Epithelial cell of prostate (primary cell): ENCODE measurements around the gene MEGF11.
"Not testable (repeated sequence)": the region's sequence is repeated elsewhere in the genome, so short reads cannot be mapped to it uniquely, and the experiment has no call there.

ENCODE experiments used
- DNase-seq: peaks from one replicate; pipeline ENCODE4 v3.0.0-alpha.2; 2011; ENCODE audit warnings: low read depth, low spot score
- H3K27ac ChIP-seq: fragments of 450-650 bp; 2 replicates; pipeline ENCODE4 v1.5.1; 2017; ENCODE audit warnings: mild to moderate bottlenecking

Gene MEGF11

DNA sequence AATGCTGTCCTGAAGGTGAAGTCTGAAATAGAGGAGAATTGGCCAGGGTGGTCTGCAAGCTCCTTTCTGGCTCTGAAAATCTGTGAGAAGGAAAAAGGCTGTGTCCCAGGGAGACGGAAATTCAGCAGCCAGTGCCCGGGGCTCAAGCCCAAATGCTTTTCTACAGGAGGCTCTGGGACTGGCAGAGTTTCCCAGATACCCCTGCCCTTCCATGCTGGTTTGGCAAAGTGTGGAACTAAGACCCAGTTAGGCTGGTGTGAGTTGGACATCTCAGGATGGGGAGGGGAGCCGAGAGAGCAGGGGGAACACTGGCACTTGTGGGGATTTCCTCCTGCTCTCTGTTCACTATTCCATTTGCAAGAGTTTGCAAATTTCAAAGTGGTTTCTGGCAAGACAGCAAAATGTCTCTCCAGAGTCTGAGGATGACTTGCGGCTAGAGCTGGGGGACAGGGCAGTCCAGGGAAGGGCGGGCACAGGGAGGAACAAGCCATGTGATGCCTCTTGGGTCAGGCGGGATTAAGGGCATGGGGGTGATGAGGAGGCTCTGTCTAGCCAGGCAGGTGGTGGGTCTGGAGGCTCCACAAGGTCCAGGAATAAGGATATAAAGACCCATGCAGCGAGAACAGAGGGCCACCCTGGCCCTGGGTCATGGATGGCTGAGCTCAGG lies 231.9 kb downstream of the MEGF11 start:
- no peak for DNase-seq
- no peak overlapping the region for H3K27ac ChIP-seq

DNA sequence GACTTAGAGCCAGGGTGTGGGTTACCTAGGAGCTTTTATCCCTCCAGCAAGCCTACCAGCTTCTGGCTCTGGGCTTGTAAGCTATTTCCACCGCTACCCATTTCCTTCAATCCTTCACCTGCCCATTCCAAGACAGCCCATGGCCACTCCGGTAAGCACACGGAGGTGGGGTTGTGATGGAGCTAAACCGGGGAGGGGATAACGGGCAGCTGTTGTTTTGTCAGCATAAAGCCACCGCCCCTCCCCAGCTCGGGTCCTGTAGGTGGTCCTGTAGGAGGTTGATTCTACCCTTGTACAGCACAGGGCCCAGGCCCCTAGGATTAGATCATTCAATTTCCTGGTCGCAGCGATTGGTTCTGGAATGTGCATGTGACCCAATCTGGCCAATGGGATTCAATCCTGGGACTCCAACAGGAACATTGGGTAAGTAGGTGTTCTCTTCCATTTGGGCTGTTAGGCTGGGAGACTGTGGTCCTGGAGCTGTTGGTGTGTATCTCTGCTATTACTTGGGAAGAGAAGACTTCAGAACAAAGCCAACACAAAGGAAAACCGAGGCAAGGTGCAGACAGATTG lies 233.6 kb downstream of the MEGF11 start:
- H3K27ac ChIP-seq = no peak overlapping the region

DNA sequence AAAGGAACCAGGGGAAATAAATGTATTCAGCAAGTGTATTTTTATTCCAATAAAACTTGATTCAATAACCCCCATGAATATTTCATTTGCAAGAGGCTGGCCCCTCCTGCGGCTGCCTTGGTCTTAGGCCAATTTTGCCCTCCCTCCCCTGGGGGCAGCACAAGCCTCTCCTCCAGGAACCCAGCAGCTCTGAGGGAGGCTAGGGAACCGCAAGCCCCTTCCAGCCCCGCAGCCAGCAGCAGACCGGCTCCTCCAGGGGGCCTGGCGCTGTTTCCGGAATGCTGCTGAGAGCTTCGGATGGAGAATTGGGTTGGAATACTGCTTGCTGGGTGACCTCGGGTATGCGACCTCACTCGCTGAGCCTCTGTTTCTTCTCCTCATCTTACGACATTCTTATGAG lies 234.2 kb downstream of the MEGF11 start:
- no peak overlapping the region for H3K27ac ChIP-seq
- no peak for DNase-seq

More for the DNA sequence above, 233.6 kb downstream of the MEGF11 start:
- no peak for DNase-seq

DNA sequence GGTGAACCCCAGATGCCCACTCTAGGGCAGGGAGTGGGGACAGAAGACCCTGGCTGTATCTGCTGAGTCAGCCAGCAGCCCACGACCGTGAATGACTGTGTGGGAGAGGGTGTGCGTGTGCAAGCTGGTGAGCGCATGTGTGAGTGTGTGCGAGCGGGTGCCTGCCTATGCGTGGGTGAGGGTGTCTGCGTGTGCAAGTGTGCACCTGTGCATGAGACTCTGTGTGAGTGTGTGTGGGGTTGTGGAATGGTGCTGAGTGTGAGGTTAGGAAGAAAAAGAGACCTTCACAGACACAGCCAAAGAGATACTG lies 235.1 kb downstream of the MEGF11 start:
- no peak for DNase-seq

DNA sequence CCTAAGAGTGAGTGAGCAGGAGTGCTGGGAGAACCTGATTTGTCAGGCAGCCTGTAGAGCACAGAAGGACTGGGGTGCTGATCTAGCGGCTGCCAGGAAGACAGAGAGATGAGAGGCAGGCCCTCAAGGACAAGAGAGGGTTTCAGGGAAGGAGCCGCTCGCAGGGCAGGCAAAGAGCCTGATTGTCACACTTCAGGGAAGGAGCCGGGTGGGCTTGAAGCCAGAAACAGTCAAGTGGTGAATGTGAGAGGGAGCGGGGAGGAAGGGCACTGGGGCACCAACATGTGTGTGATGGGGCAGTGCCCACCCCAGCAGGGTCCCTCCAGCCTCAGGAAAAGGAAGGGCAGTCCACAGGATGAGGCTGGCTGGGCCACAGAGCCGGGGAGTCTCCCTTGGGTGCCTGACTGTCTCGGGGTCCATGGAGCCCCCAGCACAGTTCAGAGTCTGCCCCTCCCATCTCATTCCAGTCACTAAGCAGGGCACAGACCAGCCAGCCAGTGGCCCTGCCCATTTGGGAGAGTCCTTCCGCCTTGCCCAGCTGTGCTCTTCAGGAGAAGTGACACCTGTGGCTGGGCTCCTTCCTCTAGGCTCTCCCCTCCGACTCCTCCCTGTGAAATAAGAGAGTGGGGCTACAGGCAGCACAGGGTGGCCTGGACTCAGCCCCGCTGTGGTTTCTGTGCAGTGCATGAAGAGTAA lies 235.6 kb downstream of the MEGF11 start:
- no peak for DNase-seq
- no peak overlapping the region for H3K27ac ChIP-seq

More for the DNA sequence above, 235.1 kb downstream of the MEGF11 start:
- no peak overlapping the region for H3K27ac ChIP-seq

DNA sequence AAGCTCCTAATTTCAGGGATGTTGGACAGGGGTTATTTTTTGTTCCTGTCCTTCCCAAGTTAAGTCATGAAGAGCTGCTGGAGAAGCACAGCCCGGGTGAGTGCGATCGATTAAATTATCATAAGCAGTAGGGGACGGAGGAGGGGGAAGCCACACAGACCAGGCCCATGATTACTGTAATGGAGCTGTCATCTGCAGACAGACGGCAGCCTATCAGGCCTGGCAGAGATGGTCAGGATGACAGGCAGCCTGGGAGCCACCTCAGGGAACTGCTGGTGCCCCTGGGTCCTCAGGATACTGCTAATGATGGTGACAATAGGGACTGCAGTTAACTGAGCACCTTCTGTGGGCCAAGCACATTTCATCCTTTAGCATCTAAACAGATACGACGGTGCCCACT lies 236.6 kb downstream of the MEGF11 start:
- DNase-seq = no peak

DNA sequence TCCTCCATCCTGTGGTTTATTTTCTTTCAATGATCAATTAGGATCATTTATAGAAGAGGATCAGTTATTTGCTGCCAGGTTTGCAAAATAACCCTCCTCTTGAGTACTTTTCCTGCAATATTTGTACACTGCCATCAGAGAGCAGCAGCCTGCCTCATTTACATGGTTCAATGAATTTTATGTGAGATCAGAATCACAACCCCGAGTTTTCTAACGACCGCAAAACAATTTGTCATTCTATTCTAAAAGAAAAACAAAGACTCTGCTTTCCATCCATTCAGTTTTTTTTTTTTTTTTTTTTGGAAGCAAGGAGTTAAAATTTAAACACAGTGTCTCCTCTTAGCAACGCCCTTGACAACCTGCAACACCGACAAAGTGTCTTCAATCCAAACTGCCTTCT lies 237.4 kb downstream of the MEGF11 start:
- H3K27ac ChIP-seq = no peak overlapping the region
- DNase-seq = no peak

More for the DNA sequence above, 236.6 kb downstream of the MEGF11 start:
- no peak overlapping the region for H3K27ac ChIP-seq

DNA sequence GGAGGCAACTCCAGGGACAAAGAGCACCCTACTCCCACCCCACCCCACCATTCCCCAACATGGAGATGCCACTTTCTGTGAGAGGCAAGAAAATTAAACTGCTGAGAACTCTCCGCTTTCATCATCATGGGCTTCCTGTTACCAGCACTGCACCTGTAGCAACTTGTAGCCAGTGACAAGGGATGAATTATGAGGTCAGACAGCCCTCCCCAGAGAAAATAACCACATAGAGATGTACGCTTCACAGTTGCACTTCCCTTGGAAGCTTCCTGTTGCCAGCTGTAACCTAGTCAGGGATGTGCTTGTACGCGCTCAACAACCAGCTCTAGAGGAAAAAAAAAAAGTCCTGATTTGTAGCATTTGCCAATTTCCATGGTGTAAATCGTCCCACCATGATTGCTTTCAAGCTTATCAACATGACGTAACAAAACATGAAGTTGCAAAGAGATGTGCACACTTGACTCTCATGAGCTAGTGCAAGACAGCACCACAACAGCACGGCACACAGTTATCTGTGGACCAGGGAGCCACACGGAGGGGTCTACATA lies 238.8 kb downstream of the MEGF11 start:
- DNase-seq = peak; percentile 14
- no peak overlapping the region for H3K27ac ChIP-seq

DNA sequence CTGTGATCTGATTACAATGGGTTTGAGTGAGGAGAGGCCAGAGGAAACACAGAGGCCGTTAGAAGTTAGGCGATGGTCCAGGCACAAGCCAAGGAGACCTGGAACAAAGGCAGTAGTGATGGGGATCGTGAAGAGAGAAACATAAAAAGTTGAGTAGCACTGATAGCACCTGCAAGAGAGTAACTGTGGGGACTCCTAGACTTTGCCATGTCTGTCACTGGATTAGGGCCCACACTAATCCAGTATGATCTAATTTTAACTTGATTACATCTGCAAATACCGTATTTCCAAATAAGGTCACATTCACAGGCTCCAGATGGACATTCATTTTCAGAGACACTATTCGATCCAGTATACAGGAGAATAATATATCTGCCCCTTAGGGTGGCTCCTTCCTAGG lies 239.5 kb downstream of the MEGF11 start:
- no peak for DNase-seq
- H3K27ac ChIP-seq = no peak overlapping the region

DNA sequence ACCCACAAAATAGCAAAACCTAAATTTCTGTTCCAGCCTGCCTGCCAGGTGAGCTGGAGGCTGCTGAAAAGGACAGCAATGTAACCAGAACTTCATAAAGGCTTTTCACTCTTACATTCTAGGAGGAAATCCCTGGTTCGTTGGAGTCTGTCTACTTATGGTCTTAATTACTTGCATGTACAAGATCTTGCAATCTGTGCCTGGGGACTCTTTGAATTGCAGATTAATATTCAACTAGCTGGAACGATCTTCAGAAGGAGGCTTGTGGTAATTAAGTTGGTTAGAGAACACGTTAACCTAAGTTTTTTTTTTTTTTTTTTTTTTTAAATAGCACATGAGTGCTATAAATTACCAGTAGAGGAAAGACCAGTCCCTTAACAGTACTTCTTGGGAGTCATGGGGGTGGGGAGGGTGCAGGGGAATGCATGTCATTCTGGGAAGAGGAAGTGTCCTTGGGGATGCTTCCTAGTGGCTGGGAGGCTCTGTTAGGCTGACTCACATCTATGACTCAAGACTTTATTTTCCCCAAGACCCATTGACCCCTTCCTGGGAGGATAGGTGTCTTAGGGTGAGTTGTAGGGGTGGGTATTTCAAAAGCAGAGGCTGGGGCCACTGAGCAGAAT lies 244.5 kb downstream of the MEGF11 start:
- DNase-seq = peak; percentile 14
- H3K27ac ChIP-seq = no peak overlapping the region

DNA sequence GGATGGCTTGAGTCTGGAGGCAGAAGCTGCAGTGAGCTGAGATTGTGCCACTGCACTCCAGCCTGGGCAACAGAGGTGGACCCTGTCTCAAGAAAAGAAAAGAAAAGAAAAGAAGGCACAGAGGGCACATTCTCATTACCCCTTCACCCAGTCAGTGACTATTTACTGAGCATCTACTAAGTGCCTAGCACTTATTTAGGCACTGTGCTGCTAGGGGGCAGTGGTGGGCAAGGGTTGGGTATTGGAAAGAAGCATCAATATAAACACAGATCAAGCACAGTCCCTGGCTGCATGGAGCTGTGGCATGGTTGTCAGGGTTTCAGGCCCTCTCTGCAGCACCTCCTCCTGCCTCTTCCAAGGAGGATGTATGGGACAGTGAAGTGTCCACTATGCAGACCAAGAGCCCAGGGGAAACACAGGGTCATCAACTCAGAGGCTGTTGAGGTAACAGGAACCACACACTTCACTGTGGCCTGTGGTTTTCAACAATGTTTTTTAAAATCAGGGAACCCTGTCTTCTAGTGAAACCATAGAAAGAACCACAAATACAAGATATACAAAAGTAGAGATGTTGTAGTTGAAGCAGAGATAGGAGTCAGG lies 245.8 kb downstream of the MEGF11 start:
- no peak overlapping the region for H3K27ac ChIP-seq
- DNase-seq = no peak

DNA sequence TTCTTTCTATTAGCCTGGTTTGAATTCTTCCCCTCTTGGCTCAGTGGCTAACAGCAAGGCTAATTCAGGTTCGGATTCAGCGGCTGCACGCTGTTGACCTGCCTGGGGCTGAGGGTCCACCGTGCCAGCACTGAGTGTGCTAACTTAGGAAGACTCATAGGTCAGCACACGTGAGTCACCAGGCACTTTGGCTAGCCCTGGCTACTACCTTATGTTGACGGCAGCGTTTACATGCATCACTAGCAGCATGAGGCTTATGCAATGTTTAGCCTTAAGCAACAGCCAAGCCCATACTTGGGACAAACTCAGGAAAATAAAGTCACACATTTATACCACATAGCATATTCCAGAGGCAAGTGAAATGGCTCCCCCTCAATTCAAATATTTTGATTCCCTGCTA lies 246.6 kb downstream of the MEGF11 start:
- DNase-seq = peak; percentile 26
- H3K27ac ChIP-seq = no peak overlapping the region

DNA sequence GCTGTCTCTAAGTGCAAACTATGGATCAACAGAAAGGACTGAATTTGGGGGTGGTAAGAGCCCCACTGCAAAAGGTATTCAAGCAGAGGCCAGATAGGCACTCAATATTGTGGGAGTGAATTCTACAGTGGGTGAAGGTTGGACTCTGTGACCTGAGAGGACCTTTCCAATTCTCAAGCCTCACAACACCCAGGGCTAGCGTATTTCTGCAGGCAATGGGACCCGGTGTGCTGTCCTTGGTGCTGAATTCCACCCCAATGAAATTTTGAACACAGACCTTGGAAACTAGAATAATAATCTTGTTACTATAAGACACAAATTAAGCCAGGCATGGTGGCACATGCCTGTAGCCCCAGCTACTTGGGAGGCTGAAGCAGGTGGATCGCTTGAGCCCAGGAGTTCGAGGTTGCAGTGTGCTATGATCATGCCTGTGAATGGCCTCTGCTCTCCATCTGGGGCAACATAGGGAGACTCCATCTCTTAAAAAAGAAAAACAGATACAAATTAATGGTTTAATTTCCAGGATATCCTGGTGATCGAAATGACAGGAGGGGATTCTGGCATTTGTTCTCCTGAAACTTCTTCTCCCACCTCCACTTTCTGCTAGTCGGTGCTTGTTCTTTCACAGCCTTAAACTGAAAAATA lies 248.8 kb downstream of the MEGF11 start:
- no peak for DNase-seq
- H3K27ac ChIP-seq = no peak overlapping the region

DNA sequence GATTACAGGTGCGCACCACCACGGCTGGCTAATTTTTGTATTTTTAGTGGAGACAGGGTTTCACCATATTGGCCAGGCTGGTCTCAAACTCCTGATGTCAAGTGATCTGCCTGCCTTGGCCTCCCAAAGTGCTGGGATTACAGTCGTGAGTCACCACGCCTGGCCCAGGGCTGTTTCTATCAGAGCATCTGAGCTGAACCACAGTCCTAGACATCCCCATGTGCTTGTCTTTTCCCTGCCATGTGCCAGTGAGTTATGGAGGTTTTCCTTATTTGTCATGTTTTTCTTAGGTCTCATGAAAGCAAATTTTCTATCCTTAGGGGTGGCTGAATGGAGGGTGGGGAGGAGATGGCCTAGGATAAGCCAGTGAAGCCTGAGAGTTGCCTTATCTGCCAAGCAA lies 250.4 kb downstream of the MEGF11 start:
- not testable (repeated sequence) for H3K27ac ChIP-seq, DNase-seq

DNA sequence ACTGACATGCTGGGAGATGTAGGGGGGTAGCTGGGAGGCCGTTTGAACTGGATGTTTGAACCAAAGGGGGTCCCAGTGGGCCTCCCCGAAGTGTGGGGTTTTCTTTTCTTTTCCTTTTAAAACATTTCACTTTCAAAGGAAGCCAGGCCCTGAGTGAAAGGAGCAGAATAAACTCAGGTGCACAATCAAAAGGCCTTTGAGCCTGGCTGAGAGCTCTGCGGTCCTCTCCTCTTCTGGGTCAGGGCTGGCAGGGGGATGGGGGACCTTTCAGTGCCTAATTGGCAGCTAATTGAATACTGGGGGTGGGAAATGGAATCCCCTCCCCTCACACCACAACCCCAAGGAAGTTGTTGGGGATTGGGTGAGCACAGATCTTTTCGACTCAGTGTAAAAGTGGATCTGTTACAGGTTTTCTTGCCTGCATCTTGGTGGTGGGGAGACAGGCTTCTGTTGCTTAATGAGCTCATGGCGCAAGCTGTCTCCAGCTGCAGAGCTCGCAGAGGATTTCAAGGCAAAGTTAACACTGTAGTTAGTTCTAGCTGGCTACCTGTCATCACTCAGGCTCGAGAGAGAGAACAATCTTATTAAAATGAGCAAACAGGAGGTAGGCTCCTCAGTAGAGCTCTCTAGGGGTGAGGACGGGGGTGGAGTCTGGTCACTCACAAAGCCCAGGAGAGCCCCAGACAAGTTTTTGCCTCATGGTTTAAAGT lies 251.7 kb downstream of the MEGF11 start:
- H3K27ac ChIP-seq = no peak overlapping the region
- no peak for DNase-seq

DNA sequence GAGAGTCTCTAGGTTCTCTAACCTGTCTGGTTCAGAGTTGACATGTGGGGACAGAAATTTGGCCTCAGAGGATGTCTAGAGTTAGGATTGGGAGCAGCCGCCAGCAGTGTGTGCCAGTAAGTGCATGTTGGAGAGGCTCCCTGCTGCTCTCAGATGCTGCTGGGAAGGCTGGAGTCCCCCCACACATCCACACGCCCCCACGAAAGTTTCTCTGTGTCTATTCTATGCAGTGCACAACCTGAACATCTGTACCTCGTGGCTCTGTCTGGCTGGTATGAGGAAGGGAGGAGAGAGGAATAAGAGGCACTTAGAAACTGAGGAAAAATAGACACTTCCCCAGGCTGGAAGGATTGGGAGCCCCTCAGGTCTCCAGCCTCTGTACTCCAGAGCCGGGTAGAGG lies 252.5 kb downstream of the MEGF11 start:
- DNase-seq = no peak
- no peak overlapping the region for H3K27ac ChIP-seq

DNA sequence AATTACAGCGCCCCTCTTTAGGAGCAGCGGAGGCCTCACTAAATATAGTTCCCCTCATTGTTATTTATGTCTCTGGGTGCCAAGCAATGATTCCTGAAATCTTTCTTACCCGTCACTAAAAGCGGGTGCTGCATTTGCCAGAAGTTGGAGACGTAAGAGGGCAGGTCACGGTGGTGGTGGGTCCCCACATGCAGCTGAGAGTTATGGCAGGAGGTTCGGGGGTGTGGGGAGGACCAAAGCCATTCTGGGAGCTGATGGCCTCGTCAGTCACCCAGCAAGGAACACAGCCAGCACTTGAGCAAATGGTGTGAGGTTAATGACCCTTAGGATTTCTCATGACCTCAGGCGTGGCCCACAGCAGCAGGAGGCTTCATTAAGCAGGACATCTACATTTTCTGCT lies 255.1 kb downstream of the MEGF11 start:
- H3K27ac ChIP-seq = no peak overlapping the region
- no peak for DNase-seq

DNA sequence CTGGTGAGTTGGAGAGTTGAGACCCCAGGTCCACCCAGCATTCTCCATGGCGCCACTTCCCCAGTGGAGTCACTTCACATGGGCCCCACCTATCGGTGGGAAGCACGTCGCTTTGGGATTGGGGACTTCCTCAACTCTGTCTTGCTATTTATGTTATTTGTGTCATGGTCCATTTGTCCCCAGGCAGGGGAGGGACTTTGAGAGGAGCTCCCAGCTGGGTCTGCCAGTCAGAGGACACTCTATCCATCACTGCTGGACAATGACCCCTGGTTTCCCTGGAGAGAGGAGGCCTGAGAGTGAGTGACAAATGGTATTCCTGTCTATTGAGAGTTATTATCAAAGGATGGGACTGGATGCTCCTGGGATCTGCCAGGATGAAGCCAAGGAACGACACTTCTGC lies 256.6 kb downstream of the MEGF11 start:
- no peak for DNase-seq
- H3K27ac ChIP-seq = no peak overlapping the region

DNA sequence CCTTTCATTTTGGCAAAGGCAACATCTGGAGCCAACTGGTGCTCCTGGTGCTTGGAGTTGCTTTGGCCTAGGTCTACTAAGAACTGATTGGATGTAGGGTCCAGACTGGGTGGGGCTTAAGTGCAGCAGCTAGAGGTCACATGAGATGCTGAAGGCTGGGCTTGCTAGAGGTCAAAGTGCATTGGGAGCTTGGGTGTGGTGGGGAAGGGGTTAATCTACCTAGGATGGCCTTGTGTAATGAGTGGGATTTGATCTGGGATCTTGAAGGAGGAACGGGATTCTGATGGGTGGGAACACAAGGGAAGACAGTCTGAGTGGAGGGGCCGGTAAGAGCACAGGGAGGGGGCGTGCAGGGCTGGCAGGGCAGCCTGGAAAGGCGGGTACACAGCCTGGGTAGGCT lies 258.7 kb downstream of the MEGF11 start:
- no peak overlapping the region for H3K27ac ChIP-seq
- no peak for DNase-seq

DNA sequence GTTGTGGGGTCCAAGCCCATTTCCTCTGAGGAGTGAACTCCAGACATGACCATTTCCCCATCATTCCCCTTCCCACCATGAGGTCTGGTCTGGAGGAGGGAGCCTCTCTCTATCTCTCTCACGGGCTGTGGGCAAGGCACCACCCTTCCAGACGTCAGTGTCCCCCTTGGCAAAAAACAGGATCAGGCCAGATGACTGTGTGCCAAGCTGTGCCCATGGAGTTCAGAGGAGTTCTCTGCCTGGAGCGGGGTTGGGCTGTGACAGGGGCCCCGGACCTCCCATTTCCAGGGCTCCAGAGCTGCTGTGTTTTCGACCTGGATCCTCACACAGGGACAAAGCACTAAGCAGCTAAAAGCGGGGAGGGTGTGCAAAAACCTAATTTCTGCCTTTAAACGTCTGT lies 259.8 kb downstream of the MEGF11 start:
- no peak for DNase-seq
- no peak overlapping the region for H3K27ac ChIP-seq
